Fibroblast of pulmonary artery (primary cell): Measurements from ENCODE around the gene TRA2B.
A peak's percentile ranks its signal among the peaks of the same experiment; 100 is the strongest.

Experiments used
- DNase-seq: peaks from one replicate; pipeline ENCODE4 v3.0.0-alpha.2; 2010; ENCODE audit warnings: low read depth
- H3K4me3 ChIP-seq: replicated peaks from 2 replicates; pipeline ENCODE4 v1.5.1; 2011; ENCODE audit warnings: low read depth, mild to moderate bottlenecking, control low read depth, low read length, moderate library complexity
- CTCF ChIP-seq: IDR thresholded peaks from 2 replicates; pipeline ENCODE4 v1.5.1; 2011; ENCODE audit warnings: mild to moderate bottlenecking, control low read depth, low read length, inconsistent platforms; ENCODE audit errors: missing control alignments

TRA2B gene

GRCh38 chr3:185965496-185965895 lies 27.7 kb upstream of the TRA2B start:
- DNase-seq, result no peak
- no peak for TF ChIP-seq CTCF
- no peak overlapping the region for H3K4me3 ChIP-seq

GRCh38 chr3:185961675-185962232 lies 23.9 kb upstream of the TRA2B start:
- no peak for TF ChIP-seq CTCF
- no peak overlapping the region for H3K4me3 ChIP-seq
- DNase-seq, result no peak

- DNase-seq, result no peak
- peak overlapping the region; percentile 33 for H3K4me3 ChIP-seq
These were observed 22.9 kb upstream of the TRA2B start for GRCh38 chr3:185960522-185961288.

GRCh38 chr3:185959609-185960521 lies 22.1 kb upstream of the TRA2B start:
- DNase-seq, result peak; percentile 81
- no peak for TF ChIP-seq CTCF
- peak overlapping the region; percentile 33 for H3K4me3 ChIP-seq

More at GRCh38 chr3:185960522-185961288, 22.9 kb upstream of the TRA2B start:
- no peak for TF ChIP-seq CTCF

GRCh38 chr3:185958626-185959025 lies 20.8 kb upstream of the TRA2B start:
- peak; percentile 30 for DNase-seq
- TF ChIP-seq CTCF, result no peak
- no peak overlapping the region for H3K4me3 ChIP-seq

- DNase-seq, result no peak
- no peak for TF ChIP-seq CTCF
These were observed 18.4 kb upstream of the TRA2B start for GRCh38 chr3:185956244-185956643.

More at GRCh38 chr3:185956244-185956643, 18.4 kb upstream of the TRA2B start:
- H3K4me3 ChIP-seq, result no peak overlapping the region
